22Rv1 (cell line): ENCODE results near the gene APEH.

ENCODE experiments used
- H3K27ac ChIP-seq: fragments of 450-650 bp; 2 replicates; pipeline ENCODE4 v1.5.1; 2017
- ZFX ChIP-seq: fragments of 450-650 bp; IDR thresholded peaks from 2 replicates; pipeline ENCODE4 v1.6.1; 2017; ENCODE audit warnings: antibody characterized with exemption, borderline replicate concordance
- TF ChIP-seq, protein P1 (sequence below): fragments of 450-650 bp; IDR thresholded peaks from 2 replicates; pipeline ENCODE4 v1.5.1; 2017; ENCODE audit warnings: mild to moderate bottlenecking

APEH gene

DNA sequence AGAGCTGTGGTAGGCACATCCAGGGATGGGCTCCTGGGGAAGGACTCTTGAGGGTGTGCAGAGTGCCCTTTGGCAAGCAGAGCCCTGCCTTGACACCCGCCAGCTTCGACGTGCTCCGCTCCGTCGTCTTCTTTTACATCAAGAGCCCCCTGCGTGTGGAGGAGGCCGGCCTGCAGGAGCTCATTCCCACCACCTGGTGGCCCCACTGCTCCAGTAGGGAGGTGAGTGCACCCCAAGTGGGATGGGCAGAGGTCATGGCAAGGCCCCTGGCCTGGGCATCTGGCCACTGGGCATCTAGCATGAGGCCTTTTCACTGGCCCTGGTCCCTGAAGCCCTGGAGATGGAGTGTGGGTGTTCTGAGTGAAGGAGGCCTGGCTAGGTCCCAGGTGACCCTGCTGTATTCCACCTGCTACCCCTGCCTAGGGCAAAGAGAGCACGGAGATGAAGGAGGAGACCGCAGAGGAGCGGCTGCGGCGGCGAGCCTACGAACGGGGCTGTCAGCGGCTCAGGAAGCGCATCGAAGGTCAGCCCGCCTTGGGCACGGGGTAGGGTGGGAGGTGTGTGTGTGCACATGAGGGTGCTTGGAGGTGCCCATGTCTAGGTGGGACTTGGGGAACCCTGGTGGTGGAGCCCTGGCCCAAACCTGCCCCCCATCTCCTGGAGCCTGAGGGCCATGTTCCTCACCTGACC lies 27.4 kb downstream of the APEH start:
- no peak for TF ChIP-seq ZFX
- TF ChIP-seq, protein P1, sequence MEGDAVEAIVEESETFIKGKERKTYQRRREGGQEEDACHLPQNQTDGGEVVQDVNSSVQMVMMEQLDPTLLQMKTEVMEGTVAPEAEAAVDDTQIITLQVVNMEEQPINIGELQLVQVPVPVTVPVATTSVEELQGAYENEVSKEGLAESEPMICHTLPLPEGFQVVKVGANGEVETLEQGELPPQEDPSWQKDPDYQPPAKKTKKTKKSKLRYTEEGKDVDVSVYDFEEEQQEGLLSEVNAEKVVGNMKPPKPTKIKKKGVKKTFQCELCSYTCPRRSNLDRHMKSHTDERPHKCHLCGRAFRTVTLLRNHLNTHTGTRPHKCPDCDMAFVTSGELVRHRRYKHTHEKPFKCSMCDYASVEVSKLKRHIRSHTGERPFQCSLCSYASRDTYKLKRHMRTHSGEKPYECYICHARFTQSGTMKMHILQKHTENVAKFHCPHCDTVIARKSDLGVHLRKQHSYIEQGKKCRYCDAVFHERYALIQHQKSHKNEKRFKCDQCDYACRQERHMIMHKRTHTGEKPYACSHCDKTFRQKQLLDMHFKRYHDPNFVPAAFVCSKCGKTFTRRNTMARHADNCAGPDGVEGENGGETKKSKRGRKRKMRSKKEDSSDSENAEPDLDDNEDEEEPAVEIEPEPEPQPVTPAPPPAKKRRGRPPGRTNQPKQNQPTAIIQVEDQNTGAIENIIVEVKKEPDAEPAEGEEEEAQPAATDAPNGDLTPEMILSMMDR = peak; percentile 57
- no peak overlapping the region for H3K27ac ChIP-seq

DNA sequence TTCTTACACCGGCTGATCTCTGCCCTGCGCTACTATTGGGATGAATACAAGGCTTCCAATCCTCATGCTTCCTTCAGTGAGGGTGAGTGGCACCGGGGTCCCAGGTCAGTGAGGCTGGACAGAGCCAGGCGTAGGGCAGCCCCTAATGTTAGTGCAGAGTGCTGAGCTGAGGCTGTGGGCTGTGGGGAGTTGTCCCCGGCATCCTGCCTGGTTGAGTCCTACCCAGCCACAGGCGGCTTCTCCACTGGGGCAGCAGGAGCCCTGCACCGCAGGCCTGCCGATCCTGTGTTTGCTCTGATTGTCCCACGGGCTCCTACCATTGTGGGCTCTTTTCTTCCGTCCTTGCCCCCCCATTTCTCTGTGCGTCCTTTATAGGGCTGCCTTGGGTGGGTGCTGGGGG lies 28.5 kb downstream of the APEH start:
- H3K27ac ChIP-seq = no peak overlapping the region
- TF ChIP-seq ZFX = no peak
- TF ChIP-seq, protein P1 = no peak

DNA sequence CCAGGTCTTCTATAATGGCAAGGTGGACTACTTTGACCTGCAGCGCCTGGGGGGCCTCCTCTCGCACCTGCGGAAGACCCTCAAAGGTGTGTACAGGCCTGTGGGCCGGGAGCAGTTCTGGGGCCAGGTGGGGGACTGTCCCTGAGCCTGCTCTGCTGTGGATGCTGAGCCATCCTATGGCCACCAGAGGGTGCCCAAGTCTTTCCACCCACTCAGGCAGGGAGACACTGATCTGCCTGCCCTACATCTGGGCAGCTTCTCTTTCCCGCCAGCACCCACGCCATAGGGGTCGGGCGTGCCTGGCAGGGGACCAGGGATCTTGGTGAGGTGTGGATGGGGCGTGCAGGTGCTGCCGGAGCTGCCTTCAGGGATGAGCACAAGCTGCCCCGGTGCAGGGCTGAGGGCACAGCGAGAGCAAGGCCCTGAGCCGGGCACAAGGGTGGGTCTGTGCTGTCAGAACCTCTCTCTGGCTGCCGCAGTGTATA lies 29.3 kb downstream of the APEH start:
- no peak overlapping the region for H3K27ac ChIP-seq
- no peak for TF ChIP-seq ZFX
- TF ChIP-seq, protein P1 = peak; percentile 87

DNA sequence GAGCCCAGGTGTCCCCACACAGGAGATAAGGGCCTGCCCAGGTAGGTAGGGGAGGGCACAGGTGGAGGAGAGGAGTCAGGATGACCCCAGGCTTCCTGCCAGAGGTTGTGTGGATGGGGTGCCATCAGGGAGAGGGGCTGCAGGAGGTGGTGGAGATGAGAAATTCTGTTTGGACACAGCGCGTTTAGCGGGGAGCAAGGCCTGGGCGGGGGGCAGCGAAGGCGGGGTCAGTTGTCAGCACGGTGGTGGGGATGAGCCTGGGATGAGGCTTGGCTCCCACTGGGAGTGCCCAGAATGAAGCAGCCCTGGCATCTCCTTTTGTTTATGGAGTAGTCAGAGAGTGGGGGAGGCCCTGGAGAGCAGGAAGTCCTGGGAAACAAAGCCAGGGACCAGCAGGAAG lies 29.8 kb downstream of the APEH start:
- TF ChIP-seq, protein P1 = no peak
- no peak for TF ChIP-seq ZFX
- H3K27ac ChIP-seq = no peak overlapping the region

DNA sequence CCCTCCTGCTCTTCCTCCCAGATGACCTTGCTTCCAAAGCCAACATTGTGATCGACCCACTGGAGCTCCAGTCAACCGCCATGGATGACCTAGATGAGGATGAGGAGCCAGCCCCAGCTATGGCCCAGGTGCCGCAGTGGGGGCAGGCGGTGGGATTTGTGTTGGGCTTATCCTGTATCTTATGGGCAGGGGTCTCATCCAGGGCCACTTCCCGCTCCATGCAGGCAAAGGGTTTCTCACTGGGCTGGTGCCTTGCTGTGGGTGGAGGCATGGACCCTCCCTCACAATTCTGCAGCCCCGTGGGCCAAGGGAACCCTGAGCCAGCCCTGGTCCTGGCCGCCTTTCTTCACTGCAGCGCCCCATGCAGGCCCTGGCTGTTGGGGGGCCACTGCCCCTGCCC lies 30.5 kb downstream of the APEH start:
- TF ChIP-seq ZFX = no peak
- TF ChIP-seq, protein P1 = no peak
- H3K27ac ChIP-seq = no peak overlapping the region

DNA sequence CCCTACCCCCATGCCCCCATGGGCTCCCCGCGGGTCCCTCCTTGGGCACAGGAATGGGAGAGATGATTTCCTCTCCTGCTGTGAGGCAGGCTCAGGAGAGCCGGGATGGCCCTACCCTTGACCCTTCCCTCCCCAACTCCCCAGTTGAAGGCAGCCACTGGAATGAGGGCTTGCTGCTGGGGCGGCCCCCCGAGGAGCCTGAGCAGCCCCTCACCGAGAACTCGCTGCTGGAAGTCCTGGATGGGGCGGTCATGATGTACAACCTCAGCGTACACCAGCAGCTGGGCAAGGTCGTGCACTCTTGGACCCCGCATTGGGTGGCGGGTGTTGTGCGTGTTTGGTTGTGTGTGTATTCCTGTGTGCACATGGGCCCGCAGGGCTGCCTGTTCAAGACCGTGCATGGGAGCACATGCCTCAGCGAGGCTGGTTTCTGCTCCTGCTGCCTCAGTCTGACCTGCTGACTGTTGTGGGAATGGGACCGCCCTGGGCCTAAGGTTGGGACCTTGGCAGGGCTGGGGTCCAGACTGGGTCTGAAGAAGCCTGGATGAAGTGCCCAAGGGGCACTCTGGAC lies 31.3 kb downstream of the APEH start:
- TF ChIP-seq ZFX = no peak
- TF ChIP-seq, protein P1 = no peak
- H3K27ac ChIP-seq = no peak overlapping the region

DNA sequence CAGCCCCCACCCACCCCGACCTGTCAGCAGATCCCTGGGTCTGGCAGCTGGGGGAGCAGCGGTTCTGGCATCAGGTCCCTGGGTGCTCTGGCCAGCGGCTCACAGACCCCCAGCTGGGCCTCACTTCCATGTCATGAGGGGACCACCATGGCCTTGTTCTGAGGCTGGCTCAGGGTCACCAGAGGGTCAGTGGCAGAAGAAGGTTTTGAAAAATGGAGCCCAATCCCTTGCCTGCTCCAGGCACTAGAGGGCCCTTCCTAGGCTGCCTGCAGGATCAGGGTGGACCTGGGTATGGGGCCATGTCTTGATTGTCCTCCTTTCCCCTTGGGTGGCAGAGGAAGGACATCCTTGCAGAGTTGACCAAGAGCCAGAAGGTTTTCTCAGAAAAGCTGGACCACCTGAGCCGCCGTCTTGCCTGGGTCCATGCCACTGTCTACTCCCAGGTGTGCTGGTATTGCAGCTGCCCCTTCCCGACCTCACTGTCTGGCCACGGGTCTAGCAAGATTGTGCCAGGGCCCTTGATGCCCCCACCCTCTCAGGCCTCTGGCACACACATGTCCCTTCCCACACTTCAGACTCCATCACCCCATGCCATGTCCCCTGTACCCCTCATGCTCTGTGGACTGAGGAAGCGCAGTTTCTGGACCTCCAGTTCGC lies 32.4 kb downstream of the APEH start:
- H3K27ac ChIP-seq = no peak overlapping the region
- TF ChIP-seq ZFX = no peak
- TF ChIP-seq, protein P1 = no peak
